ENCODE measurements around the gene NEBL. TPM values are rescaled to one million over a fixed set of nuclear protein-coding genes. Genes with fewer than 3 reads are reported as not detected.

The NEBL gene
- total and polyA plus RNA-seq, 2 of the 4 experiments (the other 2 are of a cell fraction): under 0.01 TPM

DNA sequence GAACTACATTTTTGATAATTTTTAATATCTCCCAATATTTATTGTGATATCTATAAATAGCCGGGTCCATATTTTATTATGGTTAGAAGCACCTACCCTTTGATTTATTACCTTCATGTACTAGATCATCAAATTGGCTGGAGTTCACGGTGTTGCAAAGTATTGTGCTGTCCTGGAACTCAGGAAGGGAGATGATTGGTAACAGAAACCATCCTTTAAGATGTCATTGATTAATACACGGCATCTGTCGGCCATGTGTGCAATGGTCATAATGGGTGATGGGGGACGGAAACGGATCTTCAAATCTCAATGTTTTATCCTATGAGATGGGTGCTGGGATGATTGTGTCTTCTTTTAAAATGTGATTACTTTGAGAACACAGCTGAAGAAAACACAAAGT lies 157.0 kb downstream of the NEBL start:
- Histone ChIP-seq H2BK5ac (ENCODE audit: low read depth, low read length, poor library complexity, severe bottlenecking) (no peak overlapping the region), H2BK15ac (ENCODE audit: low read depth, low read length) (no peak overlapping the region), H4K5ac (ENCODE audit: low read depth, low read length) (no peak overlapping the region), H3K4me1 (ENCODE audit: control insufficient read depth, insufficient read depth, low read length) (no peaks in the 10 kb centered on the region), H3K4me2 (ENCODE audit: low read depth, low read length) (no peak overlapping the region), H3K79me1 (ENCODE audit: low read depth in 1 of 2, low read length in 2 of 2) (no peaks in the 10 kb centered on the region), H4K8ac (ENCODE audit: low read depth in 2 of 2, low read length in 2 of 2) (no peak overlapping the region), H3K4ac (ENCODE audit: low read depth, low read length) (no peak overlapping the region), H3K4me3 (ENCODE audit: insufficient read depth, low read depth, low read length) (no peak overlapping the region), H3K27me3 (ENCODE audit: control insufficient read depth, insufficient read depth, low read length) (no peaks in the 10 kb centered on the region), H4K20me1 (ENCODE audit: insufficient read depth, low read length) (no peaks in the 10 kb centered on the region), H3K27ac (ENCODE audit: insufficient read depth, low read length) (no peak overlapping the region), H3K14ac (replicated peaks; ENCODE audit: low read depth, low read length) (no peak overlapping the region), H2AFZ (replicated peaks; ENCODE audit: low read length, poor library complexity) (no peak overlapping the region), H3K9ac (ENCODE audit: low read depth, low read length) (no peak overlapping the region), H2AK9ac (replicated peaks; ENCODE audit: low read depth, low read length, poor library complexity) (no peak overlapping the region), H3K9me1 (ENCODE audit: insufficient read depth, low read length) (no peaks in the 10 kb centered on the region), H3K9me3 (ENCODE audit: control insufficient read depth, insufficient read depth, low read length) (peaks cover 5% of the 10 kb centered on the region; the same call in 1 of the 2 replicates), H3K23ac (ENCODE audit: low read depth, low read length) (no peak overlapping the region), H2BK120ac (ENCODE audit: low read depth, low read length) (no peak overlapping the region), H3K36me3 (ENCODE audit: control insufficient read depth, insufficient read depth, low read length) (no peaks in the 10 kb centered on the region), H2AK5ac (ENCODE audit: low read depth, low read length) (no peak overlapping the region), H3K56ac (ENCODE audit: extremely low read depth, insufficient read depth, low read length) (no peak overlapping the region), H3K18ac (ENCODE audit: low read depth, low read length) (no peak overlapping the region), H4K91ac (ENCODE audit: insufficient read depth, low read depth, low read length) (no peak overlapping the region), H2BK20ac (ENCODE audit: low read depth, low read length) (no peak overlapping the region)
- dilution Hi-C loops (cut with HindIII; ENCODE audit: low sequenced_read_pairs, unreplicated experiment): no loop called here
- TF ChIP-seq, protein P1, sequence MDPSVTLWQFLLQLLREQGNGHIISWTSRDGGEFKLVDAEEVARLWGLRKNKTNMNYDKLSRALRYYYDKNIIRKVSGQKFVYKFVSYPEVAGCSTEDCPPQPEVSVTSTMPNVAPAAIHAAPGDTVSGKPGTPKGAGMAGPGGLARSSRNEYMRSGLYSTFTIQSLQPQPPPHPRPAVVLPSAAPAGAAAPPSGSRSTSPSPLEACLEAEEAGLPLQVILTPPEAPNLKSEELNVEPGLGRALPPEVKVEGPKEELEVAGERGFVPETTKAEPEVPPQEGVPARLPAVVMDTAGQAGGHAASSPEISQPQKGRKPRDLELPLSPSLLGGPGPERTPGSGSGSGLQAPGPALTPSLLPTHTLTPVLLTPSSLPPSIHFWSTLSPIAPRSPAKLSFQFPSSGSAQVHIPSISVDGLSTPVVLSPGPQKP (IDR thresholded peaks at IDR 0.05; ENCODE audit: borderline replicate concordance, low read depth, low read length): no peak
- no peak for TF ChIP-seq MAZ (IDR thresholded peaks at IDR 0.05; ENCODE audit: borderline replicate concordance, low read depth, low read length)
- TF ChIP-seq RFX5 (IDR thresholded peaks at IDR 0.05; ENCODE audit: low read depth, low read length): no peak
- no peak for TF ChIP-seq MXI1 (IDR thresholded peaks at IDR 0.05; ENCODE audit: borderline replicate concordance, low read depth, low read length)
- no peak for TF ChIP-seq MAFK (IDR thresholded peaks at IDR 0.05; ENCODE audit: low read depth, low read length)
- TF ChIP-seq, protein P2, sequence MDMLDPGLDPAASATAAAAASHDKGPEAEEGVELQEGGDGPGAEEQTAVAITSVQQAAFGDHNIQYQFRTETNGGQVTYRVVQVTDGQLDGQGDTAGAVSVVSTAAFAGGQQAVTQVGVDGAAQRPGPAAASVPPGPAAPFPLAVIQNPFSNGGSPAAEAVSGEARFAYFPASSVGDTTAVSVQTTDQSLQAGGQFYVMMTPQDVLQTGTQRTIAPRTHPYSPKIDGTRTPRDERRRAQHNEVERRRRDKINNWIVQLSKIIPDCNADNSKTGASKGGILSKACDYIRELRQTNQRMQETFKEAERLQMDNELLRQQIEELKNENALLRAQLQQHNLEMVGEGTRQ (IDR thresholded peaks at IDR 0.05; ENCODE audit: low read depth, low read length): no peak
- TF ChIP-seq NFE2L2 (IDR thresholded peaks at IDR 0.05; ENCODE audit: low read depth, low read length): no peak
- TF ChIP-seq RAD21 (IDR thresholded peaks at IDR 0.05; ENCODE audit: low read length): no peak
- TF ChIP-seq FOS (IDR thresholded peaks at IDR 0.05; ENCODE audit: low read depth, low read length): no peak
- TF ChIP-seq RCOR1 (IDR thresholded peaks at IDR 0.05; ENCODE audit: insufficient replicate concordance, low read length): no peak
- TF ChIP-seq POLR2A (IDR thresholded peaks at IDR 0.05; ENCODE audit: low read depth, low read length): no peak
- TF ChIP-seq BHLHE40 (IDR thresholded peaks at IDR 0.05; ENCODE audit: low read depth, low read length): no peak
- TF ChIP-seq, protein P3, sequence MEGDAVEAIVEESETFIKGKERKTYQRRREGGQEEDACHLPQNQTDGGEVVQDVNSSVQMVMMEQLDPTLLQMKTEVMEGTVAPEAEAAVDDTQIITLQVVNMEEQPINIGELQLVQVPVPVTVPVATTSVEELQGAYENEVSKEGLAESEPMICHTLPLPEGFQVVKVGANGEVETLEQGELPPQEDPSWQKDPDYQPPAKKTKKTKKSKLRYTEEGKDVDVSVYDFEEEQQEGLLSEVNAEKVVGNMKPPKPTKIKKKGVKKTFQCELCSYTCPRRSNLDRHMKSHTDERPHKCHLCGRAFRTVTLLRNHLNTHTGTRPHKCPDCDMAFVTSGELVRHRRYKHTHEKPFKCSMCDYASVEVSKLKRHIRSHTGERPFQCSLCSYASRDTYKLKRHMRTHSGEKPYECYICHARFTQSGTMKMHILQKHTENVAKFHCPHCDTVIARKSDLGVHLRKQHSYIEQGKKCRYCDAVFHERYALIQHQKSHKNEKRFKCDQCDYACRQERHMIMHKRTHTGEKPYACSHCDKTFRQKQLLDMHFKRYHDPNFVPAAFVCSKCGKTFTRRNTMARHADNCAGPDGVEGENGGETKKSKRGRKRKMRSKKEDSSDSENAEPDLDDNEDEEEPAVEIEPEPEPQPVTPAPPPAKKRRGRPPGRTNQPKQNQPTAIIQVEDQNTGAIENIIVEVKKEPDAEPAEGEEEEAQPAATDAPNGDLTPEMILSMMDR (conservative IDR thresholded peaks at IDR 0.05; ENCODE audit: low read depth, low read length): no peak
- no peak for TF ChIP-seq CHD1 (IDR thresholded peaks at IDR 0.05; ENCODE audit: low read depth, low read length)
- no peak for TF ChIP-seq SMC3 (IDR thresholded peaks at IDR 0.05; ENCODE audit: low read depth, low read length)
- no peak for TF ChIP-seq CEBPB (IDR thresholded peaks at IDR 0.05; ENCODE audit: low read depth, low read length)
- BruUV-seq (replicated peaks): no TSS peak
- in situ Hi-C loops (cut with MboI; ENCODE audit: low sequenced_read_pairs): no loop called here
- CTCF ChIA-PET: no interaction called here
- intact Hi-C loops (cut with micrococcal nuclease): no loop called here
- POLR2A ChIA-PET (ENCODE audit: unreplicated experiment): no interaction called here
- DNase-seq: no peak
- no peak for ATAC-seq (ENCODE audit: low read depth)
- WGBS, 2 experiments (ENCODE audit: extremely low coverage in 2 of 2, insufficient read length in 1 of 2): no CpG with 5 or more reads among the region's 6 CpGs

Measured in IMR-90 (cell line).